Kidney epithelial cell (primary cell): Measurements from ENCODE around the gene HNRNPL. TPM values are rescaled to one million over a fixed set of nuclear protein-coding genes. Genes with fewer than 3 reads are reported as not detected.
"Not testable (repeated sequence)": the region's sequence is repeated elsewhere in the genome, so short reads cannot be mapped to it uniquely, and the experiment has no call there.

Experiments used
- DNase-seq: peaks from one replicate; pipeline ENCODE4 v3.0.0-alpha.2; 2010; ENCODE audit warnings: low read depth
- H3K27me3 ChIP-seq: 2 replicates; pipeline ENCODE4 v1.6.0; 2011; ENCODE audit warnings: low read length; ENCODE audit not compliant: control insufficient read depth, insufficient read depth
- H3K36me3 ChIP-seq: 2 replicates; pipeline ENCODE4 v1.5.1; 2011; ENCODE audit warnings: low read length; ENCODE audit not compliant: control insufficient read depth, insufficient read depth
- H3K4me3 ChIP-seq: 2 replicates; pipeline ENCODE4 v1.5.1; 2011; ENCODE audit warnings: low read depth, mild to moderate bottlenecking, control low read depth, low read length
- CTCF ChIP-seq: IDR thresholded peaks from 2 replicates; pipeline ENCODE4 v1.5.1; 2011; ENCODE audit warnings: mild to moderate bottlenecking, moderate library complexity, low read length, control low read depth, inconsistent platforms; ENCODE audit not compliant: insufficient read depth, poor library complexity, severe bottlenecking
- total RNA-seq: library from RNA; depleted of rRNA; stranded (reverse); fragments of >200 nt; gene quantifications from 2 replicates; pipeline ENCODE4 v1.2.3, GENCODE V29; 2015

HNRNPL gene
- total RNA-seq, 1 donor from 2014 or later = 192 TPM

DNA sequence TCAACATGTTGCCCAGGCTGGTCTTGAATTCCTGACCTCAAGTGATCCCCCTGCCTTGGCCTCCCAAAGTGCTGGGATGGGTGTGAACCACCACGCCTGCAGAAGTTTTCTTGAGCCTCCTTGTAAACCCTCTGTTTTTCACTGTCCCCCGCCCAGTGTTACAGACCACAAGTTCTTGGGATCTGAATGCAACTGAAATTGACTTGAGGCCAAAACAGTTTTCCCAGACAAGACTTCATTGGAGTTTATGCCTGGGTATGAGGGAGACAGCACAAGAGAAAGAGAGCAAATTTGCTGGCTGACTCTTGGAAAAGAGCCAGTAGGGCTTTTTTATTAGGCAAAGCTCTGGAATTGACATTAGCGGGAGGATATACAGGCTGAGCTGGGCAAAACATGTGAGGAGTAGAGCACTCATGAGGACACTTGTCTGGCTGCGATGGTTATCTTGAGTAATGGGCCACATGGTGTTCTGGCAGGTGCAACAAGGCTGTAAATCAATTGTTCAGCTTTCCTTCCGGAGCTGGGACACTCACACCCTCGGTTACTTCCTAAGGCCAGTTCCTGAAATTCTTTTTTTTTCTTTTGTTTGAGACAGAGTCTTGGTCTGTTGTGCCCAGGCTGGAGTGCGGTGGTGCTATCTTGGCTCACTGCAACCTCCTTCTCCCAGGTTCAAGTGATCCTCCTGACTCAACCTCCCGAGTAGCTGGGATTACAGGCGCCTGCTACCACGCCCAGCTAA, 12.7 kb upstream of the HNRNPL start:
- DNase-seq = no peak
- Histone ChIP-seq H3K4me3 (no peak overlapping the region), H3K27me3 (no peaks in the 10 kb centered on the region), H3K36me3 (no peaks in the 10 kb centered on the region)
- no peak for TF ChIP-seq CTCF

DNA sequence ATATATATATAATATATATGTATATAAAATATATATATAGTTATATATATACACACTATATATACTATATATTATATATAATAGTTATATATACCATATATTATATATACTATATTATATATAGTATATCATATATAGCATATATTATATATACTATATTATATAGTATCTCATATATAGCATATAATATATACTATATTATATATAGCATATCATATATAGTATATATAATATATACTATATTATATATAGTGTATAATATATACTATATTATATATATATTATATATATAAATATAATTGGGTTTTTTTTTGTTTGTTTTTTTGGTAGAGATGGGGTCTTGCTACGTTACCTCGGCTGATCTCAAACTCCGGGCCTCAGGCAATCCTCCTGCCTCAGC, 11.6 kb upstream of the HNRNPL start:
- no peaks in the 10 kb centered on the region for H3K36me3 ChIP-seq
- TF ChIP-seq CTCF = no peak
- no peaks in the 10 kb centered on the region for H3K27me3 ChIP-seq
- no peak for DNase-seq
- H3K4me3 ChIP-seq = no peak overlapping the region

GRCh38 chr19:38859631-38860204, 9.9 kb upstream of the HNRNPL start:
- DNase-seq, H3K4me3 ChIP-seq, H3K36me3 ChIP-seq, H3K27me3 ChIP-seq: not testable (repeated sequence)

GRCh38 chr19:38856813-38857212, 7.0 kb upstream of the HNRNPL start:
- TF ChIP-seq CTCF = no peak
- no peak overlapping the region for H3K4me3 ChIP-seq
- H3K36me3 ChIP-seq = no peaks in the 10 kb centered on the region
- no peak for DNase-seq
- H3K27me3 ChIP-seq = no peaks in the 10 kb centered on the region

GRCh38 chr19:38855751-38856150, 6.0 kb upstream of the HNRNPL start:
- not testable (repeated sequence) for H3K36me3 ChIP-seq, DNase-seq

GRCh38 chr19:38854961-38855360, 5.2 kb upstream of the HNRNPL start:
- H3K27me3 ChIP-seq, H3K36me3 ChIP-seq, H3K4me3 ChIP-seq, DNase-seq: not testable (repeated sequence)

More at GRCh38 chr19:38855751-38856150, 6.0 kb upstream of the HNRNPL start:
- H3K27me3 ChIP-seq, H3K4me3 ChIP-seq: not testable (repeated sequence)

DNA sequence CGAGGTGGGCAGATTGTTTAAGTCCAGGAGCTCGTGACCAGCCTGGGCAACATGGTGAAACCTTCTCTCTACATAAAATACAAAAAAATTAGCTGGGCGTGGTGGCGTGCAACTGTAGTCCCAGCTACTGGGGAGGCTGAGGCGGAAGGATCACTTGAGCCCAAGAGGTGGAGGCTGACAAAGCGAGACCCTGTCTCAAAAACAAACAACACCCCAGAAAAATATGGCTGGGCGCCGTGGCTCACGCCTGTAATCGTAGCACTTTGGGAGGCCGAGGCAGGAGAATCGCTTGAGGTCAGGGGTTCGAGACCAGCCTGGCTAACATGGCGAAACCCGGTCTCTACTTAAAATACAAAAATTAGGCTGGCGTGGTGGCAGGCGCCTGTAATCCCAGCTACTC, 3.4 kb upstream of the HNRNPL start:
- DNase-seq = no peak
- Histone ChIP-seq H3K27me3 (no peaks in the 10 kb centered on the region), H3K4me3 (no peak overlapping the region), H3K36me3 (no peaks in the 10 kb centered on the region)
- TF ChIP-seq CTCF = no peak
